ENCODE data around the gene NFX1.

The NFX1 gene

DNA sequence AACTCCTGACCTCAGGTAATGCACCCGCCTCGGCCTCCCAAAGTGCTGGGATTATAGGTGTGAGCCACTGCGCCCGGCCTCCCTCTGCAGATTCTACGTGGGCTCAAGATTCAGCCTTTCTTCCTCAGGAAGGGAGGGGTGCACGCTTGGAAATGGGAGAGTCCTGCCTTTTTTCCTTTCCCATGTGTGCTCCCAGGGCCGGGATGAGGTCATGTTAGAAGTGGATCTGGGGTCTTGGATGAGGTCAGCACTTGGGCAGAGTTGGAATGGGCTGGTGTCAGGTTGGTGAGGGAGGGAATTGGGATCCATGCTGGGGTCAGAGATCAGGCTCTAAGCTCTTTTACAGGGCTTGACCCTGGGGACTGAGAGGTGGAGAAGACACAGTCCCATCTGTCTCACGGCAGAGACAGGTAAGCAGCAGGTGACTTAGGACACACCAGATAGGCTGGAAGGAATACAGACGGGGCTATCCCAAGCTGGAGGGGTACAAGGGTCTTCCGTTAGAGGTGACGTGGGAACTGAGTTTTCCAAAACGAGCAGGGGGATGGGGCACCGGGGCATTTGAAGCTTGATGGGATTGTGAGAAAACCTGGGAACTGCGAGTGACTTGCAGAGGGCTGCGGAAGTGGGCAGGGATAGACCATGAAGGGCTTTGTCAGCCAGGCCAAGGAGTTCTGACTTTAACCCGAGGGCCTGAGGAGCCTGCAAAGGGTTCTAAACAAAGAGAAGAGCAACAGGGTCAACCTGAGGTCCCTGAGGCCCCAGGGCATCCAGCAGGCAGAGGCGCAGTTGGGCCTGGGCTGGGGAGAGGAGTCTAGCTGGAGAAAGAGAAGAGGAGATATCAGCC is 113.8 kb downstream of the NFX1 start:
- no peaks in the 10 kb centered on the region for H3K9me3 ChIP-seq (ENCODE audit: control insufficient read depth, insufficient read depth, low read depth, low read length)
- H3K4me3 ChIP-seq (ENCODE audit: low read depth, low read length) = no peak overlapping the region
- H3K9ac ChIP-seq (ENCODE audit: low read length) = no peak overlapping the region
- no peaks in the 10 kb centered on the region for H3K27me3 ChIP-seq (ENCODE audit: control insufficient read depth, insufficient read depth, low read length)
- H3K27ac ChIP-seq (ENCODE audit: low read depth, low read length) = no peak overlapping the region
- no peaks in the 10 kb centered on the region; the same call in 1 of the 2 replicates for H3K4me1 ChIP-seq (ENCODE audit: control insufficient read depth, insufficient read depth, low read length)
- no peaks in the 10 kb centered on the region for H3K36me3 ChIP-seq (ENCODE audit: control insufficient read depth, insufficient read depth, low read length)

GRCh38 chr9:33404788-33405362 is 114.6 kb downstream of the NFX1 start:
- no peaks in the 10 kb centered on the region for H3K36me3 ChIP-seq (ENCODE audit: control insufficient read depth, insufficient read depth, low read length)
- H3K9me3 ChIP-seq (ENCODE audit: control insufficient read depth, insufficient read depth, low read depth, low read length) = no peaks in the 10 kb centered on the region
- H3K9ac ChIP-seq (ENCODE audit: low read length) = no peak overlapping the region
- no peaks in the 10 kb centered on the region for H3K27me3 ChIP-seq (ENCODE audit: control insufficient read depth, insufficient read depth, low read length)
- no peak overlapping the region for H3K27ac ChIP-seq (ENCODE audit: low read depth, low read length)
- no peaks in the 10 kb centered on the region; the same call in 1 of the 2 replicates for H3K4me1 ChIP-seq (ENCODE audit: control insufficient read depth, insufficient read depth, low read length)
- H3K4me3 ChIP-seq (ENCODE audit: low read depth, low read length) = no peak overlapping the region

DNA sequence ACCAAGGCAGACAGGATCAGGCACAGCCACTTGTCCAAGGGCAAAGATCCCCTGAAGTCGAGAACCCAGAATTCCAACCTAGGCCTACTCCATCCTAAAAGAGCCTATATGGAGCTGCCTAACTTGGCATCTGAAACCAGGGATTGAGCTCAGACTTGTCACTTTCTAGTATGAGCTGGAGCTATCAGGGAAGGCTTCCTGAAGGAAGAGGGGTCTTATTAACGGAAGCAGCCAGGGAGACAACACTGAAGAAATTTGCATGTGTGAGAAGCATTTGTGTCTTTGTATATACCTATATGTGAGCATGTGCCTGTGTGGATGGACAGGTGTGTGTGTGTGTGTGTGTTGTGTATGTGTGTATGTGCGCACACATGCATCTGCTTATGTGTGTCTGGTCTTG is 116.7 kb downstream of the NFX1 start:
- Histone ChIP-seq H3K27ac (ENCODE audit: low read depth, low read length) (no peak overlapping the region), H3K4me3 (ENCODE audit: low read depth, low read length) (no peak overlapping the region), H3K9me3 (ENCODE audit: control insufficient read depth, insufficient read depth, low read depth, low read length) (no peaks in the 10 kb centered on the region), H3K4me1 (ENCODE audit: control insufficient read depth, insufficient read depth, low read length) (no peaks in the 10 kb centered on the region; the same call in 1 of the 2 replicates), H3K36me3 (ENCODE audit: control insufficient read depth, insufficient read depth, low read length) (no peaks in the 10 kb centered on the region), H3K27me3 (ENCODE audit: control insufficient read depth, insufficient read depth, low read length) (no peaks in the 10 kb centered on the region), H3K9ac (ENCODE audit: low read length) (no peak overlapping the region)

DNA sequence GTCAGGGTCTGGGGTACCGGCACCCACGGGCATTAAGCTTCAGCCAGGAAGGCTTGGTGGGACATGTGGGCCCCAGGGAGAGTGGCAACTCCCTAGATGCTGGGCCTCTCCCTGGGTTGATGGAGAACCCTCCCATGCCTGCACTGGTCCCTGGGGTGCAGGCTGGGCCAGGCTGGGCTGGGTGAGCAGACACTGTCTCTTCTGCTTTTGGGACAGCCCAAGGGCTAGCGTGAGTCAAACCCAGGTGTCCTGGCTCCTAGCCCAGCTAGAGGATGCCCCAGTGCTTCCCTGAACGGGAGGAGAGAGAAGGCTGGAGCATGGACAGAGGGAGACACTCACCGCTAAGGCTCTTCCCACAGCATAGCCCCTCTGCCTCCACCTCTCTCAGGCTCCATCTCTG is 117.8 kb downstream of the NFX1 start:
- Histone ChIP-seq H3K4me1 (ENCODE audit: control insufficient read depth, insufficient read depth, low read length) (no peaks in the 10 kb centered on the region; the same call in 1 of the 2 replicates), H3K4me3 (ENCODE audit: low read depth, low read length) (no peak overlapping the region), H3K9me3 (ENCODE audit: control insufficient read depth, insufficient read depth, low read depth, low read length) (no peaks in the 10 kb centered on the region), H3K9ac (ENCODE audit: low read length) (no peak overlapping the region), H3K27ac (ENCODE audit: low read depth, low read length) (no peak overlapping the region), H3K27me3 (ENCODE audit: control insufficient read depth, insufficient read depth, low read length) (no peaks in the 10 kb centered on the region), H3K36me3 (ENCODE audit: control insufficient read depth, insufficient read depth, low read length) (no peaks in the 10 kb centered on the region)

DNA sequence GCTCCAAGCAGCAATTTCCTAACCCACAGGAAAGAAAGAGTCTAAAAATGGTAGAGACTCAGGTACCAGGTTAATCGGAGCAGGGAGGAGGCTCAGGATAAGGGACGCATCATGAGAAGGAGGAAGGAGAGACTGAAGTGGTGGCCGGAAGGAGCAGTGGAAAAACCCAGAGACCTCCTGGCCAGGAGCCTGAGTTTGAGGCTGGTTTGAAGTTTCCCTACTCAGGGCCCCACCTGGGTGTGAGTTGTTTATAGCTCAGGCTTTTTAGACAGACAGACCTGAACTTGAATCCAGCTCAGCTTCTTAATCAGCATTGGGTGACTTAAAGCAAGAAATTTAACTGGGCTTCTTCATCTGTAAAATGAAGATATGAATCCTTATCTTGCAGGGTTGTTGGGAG is 124.0 kb downstream of the NFX1 start:
- H3K9ac ChIP-seq (ENCODE audit: low read length) = no peak overlapping the region
- peaks cover 8% of the 10 kb centered on the region; the same call in 1 of the 2 replicates for H3K4me1 ChIP-seq (ENCODE audit: control insufficient read depth, insufficient read depth, low read length)
- H3K9me3 ChIP-seq (ENCODE audit: control insufficient read depth, insufficient read depth, low read depth, low read length) = no peaks in the 10 kb centered on the region
- no peak overlapping the region for H3K4me3 ChIP-seq (ENCODE audit: low read depth, low read length)
- no peaks in the 10 kb centered on the region for H3K27me3 ChIP-seq (ENCODE audit: control insufficient read depth, insufficient read depth, low read length)
- H3K27ac ChIP-seq (ENCODE audit: low read depth, low read length) = no peak overlapping the region
- H3K36me3 ChIP-seq (ENCODE audit: control insufficient read depth, insufficient read depth, low read length) = no peaks in the 10 kb centered on the region

DNA sequence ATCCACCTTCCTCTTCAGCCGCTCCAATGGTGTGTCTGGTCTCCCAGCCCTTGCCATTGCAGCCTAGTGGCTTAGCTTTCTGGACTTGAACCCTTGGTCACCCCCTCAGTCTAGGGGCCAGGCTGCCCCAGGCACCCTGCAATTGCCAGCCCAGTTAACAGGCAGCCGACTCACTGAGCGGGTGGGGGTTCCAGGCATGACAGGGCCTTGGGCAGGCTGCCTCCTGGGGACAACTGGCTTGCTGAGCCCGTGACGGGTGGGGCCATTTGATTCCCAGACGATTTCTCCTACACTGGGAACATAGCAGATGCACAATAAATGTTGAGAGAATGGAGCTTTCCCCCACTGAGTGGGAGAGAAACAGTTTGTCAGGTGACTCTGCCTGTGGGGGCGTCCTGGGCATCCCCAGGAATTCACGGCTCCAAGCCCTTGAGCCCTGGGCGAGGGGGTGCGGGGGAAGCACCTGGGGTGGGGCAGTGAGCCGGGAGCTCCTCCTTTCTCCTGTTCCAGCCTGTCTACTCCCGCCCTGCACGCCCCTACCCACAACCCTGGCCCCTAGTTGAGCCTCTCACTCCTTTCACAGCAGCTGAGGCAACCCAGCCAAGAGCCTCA is 124.7 kb downstream of the NFX1 start:
- no peak overlapping the region for H3K27ac ChIP-seq (ENCODE audit: low read depth, low read length)
- H3K9ac ChIP-seq (ENCODE audit: low read length) = no peak overlapping the region

GRCh38 chr9:33415501-33416038 is 125.3 kb downstream of the NFX1 start:
- Histone ChIP-seq H3K4me3 (ENCODE audit: low read depth, low read length) (no peak overlapping the region), H3K27me3 (ENCODE audit: control insufficient read depth, insufficient read depth, low read length) (no peaks in the 10 kb centered on the region), H3K9me3 (ENCODE audit: control insufficient read depth, insufficient read depth, low read depth, low read length) (no peaks in the 10 kb centered on the region), H3K36me3 (ENCODE audit: control insufficient read depth, insufficient read depth, low read length) (no peaks in the 10 kb centered on the region), H3K4me1 (ENCODE audit: control insufficient read depth, insufficient read depth, low read length) (peaks cover 8% of the 10 kb centered on the region; the same call in 1 of the 2 replicates), H3K27ac (ENCODE audit: low read depth, low read length) (no peak overlapping the region), H3K9ac (ENCODE audit: low read length) (no peak overlapping the region)

More for the DNA sequence above, 124.7 kb downstream of the NFX1 start:
- H3K4me1 ChIP-seq (ENCODE audit: control insufficient read depth, insufficient read depth, low read length) = peaks cover 8% of the 10 kb centered on the region; the same call in 1 of the 2 replicates
- H3K9me3 ChIP-seq (ENCODE audit: control insufficient read depth, insufficient read depth, low read depth, low read length) = no peaks in the 10 kb centered on the region
- no peak overlapping the region for H3K4me3 ChIP-seq (ENCODE audit: low read depth, low read length)
- H3K27me3 ChIP-seq (ENCODE audit: control insufficient read depth, insufficient read depth, low read length) = no peaks in the 10 kb centered on the region
- H3K36me3 ChIP-seq (ENCODE audit: control insufficient read depth, insufficient read depth, low read length) = no peaks in the 10 kb centered on the region

- H3K4me1 ChIP-seq (ENCODE audit: control insufficient read depth, insufficient read depth, low read length) = peaks cover 8% of the 10 kb centered on the region; the same call in 1 of the 2 replicates
- H3K36me3 ChIP-seq (ENCODE audit: control insufficient read depth, insufficient read depth, low read length) = no peaks in the 10 kb centered on the region
- no peak overlapping the region for H3K4me3 ChIP-seq (ENCODE audit: low read depth, low read length)
- no peaks in the 10 kb centered on the region for H3K9me3 ChIP-seq (ENCODE audit: control insufficient read depth, insufficient read depth, low read depth, low read length)
- no peak overlapping the region for H3K27ac ChIP-seq (ENCODE audit: low read depth, low read length)
- no peak overlapping the region for H3K9ac ChIP-seq (ENCODE audit: low read length)
- no peaks in the 10 kb centered on the region for H3K27me3 ChIP-seq (ENCODE audit: control insufficient read depth, insufficient read depth, low read length)
These were observed 126.7 kb downstream of the NFX1 start for GRCh38 chr9:33416996-33417395.

GRCh38 chr9:33418090-33418489 is 127.8 kb downstream of the NFX1 start:
- H3K9ac ChIP-seq (ENCODE audit: low read length) = no peak overlapping the region
- H3K36me3 ChIP-seq (ENCODE audit: control insufficient read depth, insufficient read depth, low read length) = no peaks in the 10 kb centered on the region
- peaks cover 8% of the 10 kb centered on the region; the same call in 1 of the 2 replicates for H3K4me1 ChIP-seq (ENCODE audit: control insufficient read depth, insufficient read depth, low read length)
- H3K27me3 ChIP-seq (ENCODE audit: control insufficient read depth, insufficient read depth, low read length) = no peaks in the 10 kb centered on the region
- H3K9me3 ChIP-seq (ENCODE audit: control insufficient read depth, insufficient read depth, low read depth, low read length) = no peaks in the 10 kb centered on the region
- H3K4me3 ChIP-seq (ENCODE audit: low read depth, low read length) = no peak overlapping the region
- H3K27ac ChIP-seq (ENCODE audit: low read depth, low read length) = no peak overlapping the region

DNA sequence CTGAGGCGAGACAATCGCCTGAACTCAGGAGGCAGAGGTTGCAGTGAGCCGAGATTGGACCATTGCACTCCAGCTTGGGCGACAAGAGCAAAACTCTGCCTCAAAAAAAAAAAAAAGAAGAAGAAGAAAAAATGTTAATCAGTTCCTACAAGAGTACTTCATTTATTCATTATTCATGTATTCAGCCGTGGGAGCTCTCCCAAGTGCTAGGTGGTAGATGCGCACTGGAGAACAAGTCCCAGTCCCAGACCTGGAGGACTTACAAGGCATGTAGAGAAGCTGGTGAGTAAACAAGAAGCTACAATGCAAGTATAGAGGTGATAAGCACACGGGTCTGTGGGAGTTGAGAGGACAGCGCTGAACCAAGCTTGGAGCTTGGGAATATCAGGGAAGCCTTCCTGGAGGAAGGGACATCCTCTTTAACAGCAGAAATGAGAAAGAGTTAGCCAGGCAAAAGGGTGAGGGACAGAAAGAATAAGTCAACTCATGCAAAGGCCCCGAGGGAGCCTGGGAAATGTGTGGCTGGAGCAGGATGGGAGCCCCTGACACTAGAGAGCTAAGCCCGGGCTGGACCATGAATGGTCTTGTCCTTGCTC is 129.5 kb downstream of the NFX1 start:
- no peaks in the 10 kb centered on the region for H3K36me3 ChIP-seq (ENCODE audit: control insufficient read depth, insufficient read depth, low read length)
- H3K4me3 ChIP-seq (ENCODE audit: low read depth, low read length) = no peak overlapping the region
- peaks cover 8% of the 10 kb centered on the region; the same call in 1 of the 2 replicates for H3K4me1 ChIP-seq (ENCODE audit: control insufficient read depth, insufficient read depth, low read length)
- no peak overlapping the region for H3K9ac ChIP-seq (ENCODE audit: low read length)
- no peaks in the 10 kb centered on the region for H3K27me3 ChIP-seq (ENCODE audit: control insufficient read depth, insufficient read depth, low read length)
- H3K27ac ChIP-seq (ENCODE audit: low read depth, low read length) = no peak overlapping the region
- no peaks in the 10 kb centered on the region for H3K9me3 ChIP-seq (ENCODE audit: control insufficient read depth, insufficient read depth, low read depth, low read length)
